SU-DHL-6 (cell line): ENCODE measurements around the gene HOXC11.

Experiments
- H2AFZ ChIP-seq: fragments of 200-600 bp; sonication (generic); 2 replicates; pipeline ENCODE4 v1.6.1; 2014; ENCODE audit warnings: low read depth, mild to moderate bottlenecking, moderate library complexity, mixed read lengths, antibody characterized with exemption, low read length; ENCODE audit not compliant: severe bottlenecking
- H3F3A ChIP-seq: fragments of 200-600 bp; shearing (Covaris generic); 2 replicates; pipeline ENCODE4 v1.6.0; 2016; ENCODE audit warnings: antibody characterized with exemption, mild to moderate bottlenecking; ENCODE audit not compliant: insufficient read depth
- H3K27ac ChIP-seq: fragments of 200-600 bp; sonication (generic); 2 replicates; pipeline ENCODE4 v1.5.1; 2016; ENCODE audit warnings: low read depth, mild to moderate bottlenecking, low read length, moderate library complexity, mixed read lengths
- H3K27me3 ChIP-seq: fragments of 200-600 bp; sonication (generic), shearing (Covaris generic); 2 replicates; pipeline ENCODE4 v1.6.0; 2014; ENCODE audit warnings: mild to moderate bottlenecking, low read length
- H3K36me3 ChIP-seq: fragments of 200-600 bp; sonication (generic); 2 replicates; pipeline ENCODE4 v1.6.1; 2014; ENCODE audit warnings: mild to moderate bottlenecking, low read length, mixed read lengths
- H3K4me2 ChIP-seq: fragments of 300-600, 200-600 bp; shearing (Covaris generic), sonication (generic); 2 replicates; pipeline ENCODE4 v1.6.0; 2014; ENCODE audit warnings: low read length, low read depth, mild to moderate bottlenecking; ENCODE audit not compliant: poor library complexity, severe bottlenecking
- H3K4me3 ChIP-seq: fragments of 200-600 bp; sonication (generic); 2 replicates; pipeline ENCODE4 v1.5.1; 2014; ENCODE audit warnings: antibody characterized with exemption, low read length, mild to moderate bottlenecking, mixed read lengths; ENCODE audit not compliant: insufficient read depth, poor library complexity, severe bottlenecking
- H3K79me2 ChIP-seq: fragments of 200-600 bp; sonication (generic); 2 replicates; pipeline ENCODE4 v1.6.1; 2014; ENCODE audit warnings: mild to moderate bottlenecking, low read length, moderate library complexity; ENCODE audit not compliant: insufficient read depth
- H3K9ac ChIP-seq: fragments of 200-600 bp; sonication (generic); 2 replicates; pipeline ENCODE4 v1.7.0; 2014; ENCODE audit warnings: mild to moderate bottlenecking, low read length
- H3K9me2 ChIP-seq: fragments of 200-600 bp; sonication (generic); replicated peaks from 2 replicates; pipeline ENCODE4 v1.6.1; 2014; ENCODE audit warnings: low read length; ENCODE audit not compliant: insufficient read depth
- H3K9me3 ChIP-seq: fragments of 200-600 bp; sonication (generic); 2 replicates; pipeline ENCODE4 v1.6.1; 2014; ENCODE audit warnings: low read length, mixed read lengths; ENCODE audit not compliant: insufficient read depth
- H4K20me1 ChIP-seq: fragments of 200-600 bp; sonication (generic); 2 replicates; pipeline ENCODE4 v1.6.1; 2014; ENCODE audit warnings: low read depth, mild to moderate bottlenecking, antibody characterized with exemption, low read length, moderate library complexity, mixed read lengths
- CTCF ChIP-seq: fragments of 200-600 bp; sonication (generic); IDR thresholded peaks from one replicate; pipeline ENCODE4 v1.5.1; 2017; ENCODE audit warnings: antibody characterized with exemption, mild to moderate bottlenecking, low read length, moderate library complexity; ENCODE audit not compliant: insufficient read depth, poor library complexity, severe bottlenecking
- EZH2phosphoT487 ChIP-seq: fragments of 200-600 bp; sonication (generic), shearing (Covaris generic); conservative IDR thresholded peaks from 2 replicates; pipeline ENCODE4 v1.6.1; 2018; ENCODE audit warnings: mild to moderate bottlenecking, antibody characterized with exemption, low read length, moderate library complexity, mixed read lengths

Gene HOXC11

GRCh38 chr12:53975064-53975471 lies 2.1 kb downstream of the HOXC11 start:
- Histone ChIP-seq H3K4me2 (no peak overlapping the region), H3K36me3 (no peaks in the 10 kb centered on the region), H2AFZ (no peak overlapping the region), H3K9me3 (no peaks in the 10 kb centered on the region), H3K9ac (no peak overlapping the region), H3K27me3 (no peaks in the 10 kb centered on the region), H3F3A (no peaks in the 10 kb centered on the region), H3K4me3 (no peak overlapping the region), H3K9me2 (no peaks in the 10 kb centered on the region), H4K20me1 (no peaks in the 10 kb centered on the region), H3K27ac (no peak overlapping the region), H3K79me2 (no peaks in the 10 kb centered on the region)
- no peak for TF ChIP-seq EZH2phosphoT487
- TF ChIP-seq CTCF, result no peak

DNA sequence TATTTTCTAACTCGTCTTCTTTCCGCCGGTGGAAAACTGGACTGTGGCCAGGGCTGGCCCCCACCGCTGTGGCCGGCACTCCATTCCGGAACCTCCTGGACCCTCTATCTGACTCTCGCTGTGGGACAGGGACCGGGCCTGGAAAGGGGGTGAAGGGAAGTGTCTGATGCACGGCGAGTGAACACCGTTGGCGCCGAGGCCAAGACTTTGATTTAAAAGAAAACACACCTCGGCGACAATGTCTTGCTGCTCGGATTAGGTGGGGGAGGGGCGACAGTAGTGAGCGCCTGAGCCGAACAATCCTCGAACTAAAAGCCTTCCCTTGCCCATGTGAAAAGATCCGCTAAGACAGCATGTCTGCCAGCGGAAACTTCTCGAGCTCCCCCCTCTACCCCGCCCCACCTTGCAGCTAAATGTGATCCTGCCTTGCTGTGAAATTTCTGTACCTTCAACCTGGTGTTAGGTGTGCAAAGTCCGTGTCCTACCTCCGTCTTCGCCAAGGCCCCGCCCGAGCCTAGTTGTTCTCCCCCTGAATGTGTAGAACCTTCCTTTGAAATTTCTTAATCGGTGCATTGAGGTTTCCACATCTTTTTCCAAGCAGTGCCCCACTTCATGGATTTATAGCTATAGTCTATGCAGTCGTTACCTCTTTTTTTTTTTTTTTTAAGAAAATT lies 2.7 kb downstream of the HOXC11 start:
- Histone ChIP-seq H3K27me3 (no peaks in the 10 kb centered on the region), H3K9me3 (no peaks in the 10 kb centered on the region), H4K20me1 (no peaks in the 10 kb centered on the region), H3K4me2 (no peak overlapping the region), H3F3A (no peaks in the 10 kb centered on the region), H3K4me3 (no peak overlapping the region), H3K9me2 (no peaks in the 10 kb centered on the region), H3K27ac (no peak overlapping the region), H3K36me3 (no peaks in the 10 kb centered on the region), H2AFZ (no peak overlapping the region), H3K79me2 (no peaks in the 10 kb centered on the region), H3K9ac (no peak overlapping the region)
- TF ChIP-seq EZH2phosphoT487 (no peak), CTCF (no peak)

GRCh38 chr12:53976172-53976822 lies 3.4 kb downstream of the HOXC11 start:
- H3K9me3 ChIP-seq, result no peaks in the 10 kb centered on the region
- no peak overlapping the region for H3K4me2 ChIP-seq
- no peaks in the 10 kb centered on the region for H3K79me2 ChIP-seq
- no peaks in the 10 kb centered on the region for H3F3A ChIP-seq
- no peak overlapping the region for H2AFZ ChIP-seq
- TF ChIP-seq CTCF, result no peak
- no peak overlapping the region for H3K9ac ChIP-seq
- no peak overlapping the region for H3K4me3 ChIP-seq
- no peaks in the 10 kb centered on the region for H3K27me3 ChIP-seq
- no peak overlapping the region for H3K27ac ChIP-seq
- H3K36me3 ChIP-seq, result no peaks in the 10 kb centered on the region
- H4K20me1 ChIP-seq, result no peaks in the 10 kb centered on the region
- H3K9me2 ChIP-seq, result no peaks in the 10 kb centered on the region
